GM13977 (cell line): Measurements from ENCODE around the gene ALG10B.
"Not testable (repeated sequence)": the region's sequence is repeated elsewhere in the genome, so short reads cannot be mapped to it uniquely, and the experiment has no call there.

ENCODE experiments used
- DNase-seq: peaks from one replicate; pipeline ENCODE4 v3.0.0; 2012; ENCODE audit warnings: low spot score
- in situ Hi-C: fragments of 300-500 bp; cut with MboI; formaldehyde crosslinking; loops from one replicate; pipeline ENCODE4 v1.12.0; 2022; ENCODE audit warnings: low sequenced_read_pairs, low pct_unique_long_range_greater_than_20kb, mixed read lengths, inconsistent platforms; ENCODE audit not compliant: unreplicated experiment
- TF ChIP-seq, protein P1 (sequence below): IDR thresholded peaks from 2 replicates; pipeline ENCODE4 v1.5.1; 2012; ENCODE audit warnings: mild to moderate bottlenecking, control low read depth; ENCODE audit not compliant: insufficient read depth; ENCODE audit errors: extremely low read depth, missing control alignments

Gene ALG10B

DNA sequence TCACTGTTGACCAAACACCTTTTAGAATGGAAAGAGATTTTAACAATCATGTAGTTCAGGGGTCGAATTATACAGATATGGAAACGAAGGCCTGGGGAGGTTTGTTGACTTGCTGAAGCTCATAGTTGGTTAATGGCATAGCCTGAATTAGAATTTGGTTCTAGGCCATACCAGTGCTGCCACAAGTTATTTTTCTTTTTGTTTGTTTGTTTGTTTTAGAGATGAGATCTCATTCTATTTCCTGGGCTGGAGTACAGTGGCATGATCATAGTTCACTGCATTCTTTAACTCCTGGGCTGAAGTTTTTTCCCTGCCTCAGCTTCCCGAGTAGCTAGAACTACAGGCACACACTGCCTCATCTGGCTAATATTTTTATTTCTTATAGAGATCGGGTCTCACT lies 25.4 kb upstream of the ALG10B start:
- TF ChIP-seq, protein P1, sequence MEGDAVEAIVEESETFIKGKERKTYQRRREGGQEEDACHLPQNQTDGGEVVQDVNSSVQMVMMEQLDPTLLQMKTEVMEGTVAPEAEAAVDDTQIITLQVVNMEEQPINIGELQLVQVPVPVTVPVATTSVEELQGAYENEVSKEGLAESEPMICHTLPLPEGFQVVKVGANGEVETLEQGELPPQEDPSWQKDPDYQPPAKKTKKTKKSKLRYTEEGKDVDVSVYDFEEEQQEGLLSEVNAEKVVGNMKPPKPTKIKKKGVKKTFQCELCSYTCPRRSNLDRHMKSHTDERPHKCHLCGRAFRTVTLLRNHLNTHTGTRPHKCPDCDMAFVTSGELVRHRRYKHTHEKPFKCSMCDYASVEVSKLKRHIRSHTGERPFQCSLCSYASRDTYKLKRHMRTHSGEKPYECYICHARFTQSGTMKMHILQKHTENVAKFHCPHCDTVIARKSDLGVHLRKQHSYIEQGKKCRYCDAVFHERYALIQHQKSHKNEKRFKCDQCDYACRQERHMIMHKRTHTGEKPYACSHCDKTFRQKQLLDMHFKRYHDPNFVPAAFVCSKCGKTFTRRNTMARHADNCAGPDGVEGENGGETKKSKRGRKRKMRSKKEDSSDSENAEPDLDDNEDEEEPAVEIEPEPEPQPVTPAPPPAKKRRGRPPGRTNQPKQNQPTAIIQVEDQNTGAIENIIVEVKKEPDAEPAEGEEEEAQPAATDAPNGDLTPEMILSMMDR: no peak

DNA sequence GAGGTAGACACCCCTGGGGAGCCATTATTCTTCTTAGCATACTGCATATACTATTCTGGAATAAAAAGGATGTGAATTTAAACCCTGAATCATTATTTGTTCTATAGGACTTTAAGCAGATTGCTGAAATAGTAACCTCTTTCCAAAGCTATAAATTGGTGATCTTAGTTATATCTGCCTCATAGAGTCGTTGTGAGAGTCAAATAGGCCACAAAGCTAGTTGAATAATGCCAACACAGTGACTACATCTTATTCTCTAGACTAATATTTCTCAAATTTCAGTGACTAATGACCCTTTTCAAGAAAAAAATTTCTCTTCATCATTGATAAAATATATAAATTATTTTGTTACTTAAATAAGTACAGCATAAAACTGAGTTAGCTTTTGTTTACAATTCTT lies 13.6 kb upstream of the ALG10B start:
- in situ Hi-C loops, DNase-seq: not testable (repeated sequence)

More for the DNA sequence above, 25.4 kb upstream of the ALG10B start:
- in situ Hi-C loops: no loop called here
- no peak for DNase-seq

DNA sequence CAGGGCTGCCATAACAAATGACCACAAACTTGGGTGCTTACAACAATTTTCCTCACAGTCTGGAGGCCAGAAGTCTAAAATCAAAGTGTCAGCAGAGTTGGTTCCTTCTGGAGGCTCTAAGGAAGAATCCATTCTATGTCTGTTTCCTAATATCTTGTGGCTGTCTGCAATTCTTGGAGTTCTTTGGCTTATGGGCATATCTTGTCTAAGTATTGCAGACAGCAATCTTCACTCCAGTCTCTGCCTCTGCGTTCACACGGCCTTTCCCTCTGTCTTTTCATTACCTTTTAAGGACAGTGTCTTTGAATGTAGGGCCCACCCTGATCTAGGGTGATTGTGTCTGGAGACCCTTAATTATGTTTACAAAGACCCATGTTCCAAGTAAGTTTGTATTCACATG lies 5.4 kb downstream of the ALG10B start:
- in situ Hi-C loops: loop anchor here (10.0 kb wide), 1 partner anchor 783 kb away; no protein-coding TSS in a partner anchor
- not testable (repeated sequence) for DNase-seq

DNA sequence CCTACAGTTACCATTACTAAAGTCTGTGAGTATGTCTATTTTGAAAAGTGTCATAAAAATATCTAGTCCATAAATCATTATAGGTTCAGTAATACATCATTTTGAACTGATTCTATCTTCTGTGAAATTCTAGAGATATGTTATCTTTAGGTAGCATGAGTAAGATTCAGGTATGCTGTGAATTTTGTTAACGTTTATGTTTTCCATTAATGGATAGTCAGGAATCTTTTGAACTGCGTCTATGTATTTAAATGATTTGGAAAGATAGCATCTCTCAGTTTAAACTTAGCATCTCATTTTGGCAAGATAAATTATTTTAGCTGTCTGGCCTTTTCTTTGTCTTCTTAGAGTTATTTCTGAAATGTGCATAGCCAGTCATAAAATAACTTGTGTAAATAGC lies 8.3 kb downstream of the ALG10B start:
- TF ChIP-seq, protein P1: no peak
- in situ Hi-C loops: loop anchor here (10.0 to 25.0 kb wide), 4 partner anchors 337 to 937 kb away; partner anchors contain the start of gene CPNE8
- DNase-seq: no peak

DNA sequence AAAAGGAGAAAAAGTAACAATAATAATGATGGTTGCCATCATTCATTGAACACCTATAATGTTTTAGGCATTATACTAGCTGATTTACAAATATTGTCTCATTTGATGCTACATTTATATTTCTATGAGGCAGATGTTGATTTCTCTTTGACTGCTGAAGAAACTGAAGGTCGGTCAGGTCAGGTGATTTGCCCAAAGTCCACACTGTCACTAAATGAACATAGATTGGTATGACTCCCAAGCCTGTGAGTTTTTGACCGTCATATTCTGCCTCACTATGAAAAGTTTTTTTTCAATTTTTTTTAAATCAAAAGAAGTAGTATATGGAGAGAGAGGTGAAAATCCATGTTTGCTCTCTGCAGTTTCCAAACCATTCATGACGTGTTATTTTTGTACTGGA lies 10.8 kb downstream of the ALG10B start:
- no peak for DNase-seq
- TF ChIP-seq, protein P1: no peak
- in situ Hi-C loops: loop anchor here (10.0 to 25.0 kb wide), 4 partner anchors 335 to 935 kb away; partner anchors contain the start of gene CPNE8

DNA sequence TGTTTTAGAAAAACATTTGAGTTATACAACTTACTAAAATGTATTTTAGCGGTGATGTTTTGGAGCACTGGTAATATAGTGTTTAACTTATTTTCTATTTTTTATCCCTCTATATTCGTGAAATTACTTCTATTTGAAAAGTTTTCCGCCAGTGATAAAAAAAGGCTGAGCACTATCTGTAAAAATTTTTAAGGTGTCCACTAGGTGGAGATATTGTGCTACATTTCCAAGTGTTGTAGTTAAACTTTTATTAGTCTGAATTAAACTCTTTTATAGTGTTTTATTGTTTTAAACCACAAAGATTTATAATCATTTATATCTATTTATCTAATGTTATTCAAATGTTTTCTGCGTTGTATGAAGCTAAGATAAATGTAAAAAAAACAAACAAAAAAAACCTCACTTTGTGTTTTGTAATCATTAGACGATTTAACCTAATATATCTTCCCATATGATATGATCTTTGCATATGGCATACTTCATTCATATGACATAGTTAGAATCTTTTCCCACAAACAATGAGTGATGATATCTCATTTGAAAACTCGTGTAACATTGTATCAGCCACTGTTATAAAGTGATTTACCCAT lies 11.8 kb downstream of the ALG10B start:
- DNase-seq: peak; percentile 14
- TF ChIP-seq, protein P1: peak; percentile 42
- in situ Hi-C loops: loop anchor here (10.0 to 25.0 kb wide), 4 partner anchors 334 to 934 kb away; partner anchors contain the start of gene CPNE8

DNA sequence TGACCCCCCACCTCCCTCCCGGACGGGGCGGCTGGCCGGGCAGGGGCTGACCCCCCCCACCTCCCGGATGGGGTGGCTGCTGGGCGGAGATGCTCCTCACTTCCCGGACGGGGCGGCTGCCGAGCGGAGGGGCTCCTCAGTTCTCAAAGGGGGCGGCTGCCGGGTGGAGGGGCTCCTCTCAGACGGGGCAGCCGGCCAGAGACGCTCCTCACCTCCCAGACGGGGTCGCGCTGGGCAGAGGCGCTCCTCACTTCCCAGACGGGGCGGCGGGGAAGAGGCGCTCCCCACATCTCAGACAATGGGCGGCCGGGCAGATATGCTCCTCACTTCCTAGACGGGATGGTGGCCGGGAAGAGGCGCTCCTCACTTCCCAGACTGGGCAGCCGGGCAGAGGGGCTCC lies 13.8 kb downstream of the ALG10B start:
- DNase-seq: not testable (repeated sequence)
- in situ Hi-C loops: loop anchor here (25.0 kb wide), 3 partner anchors 332 to 932 kb away; partner anchors contain the start of gene CPNE8

DNA sequence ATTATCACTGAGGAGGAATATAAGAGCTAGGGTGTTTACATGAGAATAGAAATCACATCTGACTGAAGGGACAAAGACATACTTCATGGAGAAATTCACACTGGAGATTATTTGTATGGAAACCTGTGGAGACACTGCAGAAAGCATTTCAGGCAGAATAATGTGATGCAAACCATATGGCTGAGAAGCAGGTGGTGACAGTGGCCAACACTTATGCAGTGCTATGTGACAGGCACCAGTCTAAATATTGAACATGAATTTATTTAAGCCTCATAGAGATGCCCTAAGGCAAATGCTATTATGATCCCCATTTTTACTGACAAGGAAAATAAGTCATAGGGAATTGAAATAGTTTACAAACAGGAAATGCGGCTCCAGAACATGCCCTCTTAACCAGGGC lies 16.2 kb downstream of the ALG10B start:
- TF ChIP-seq, protein P1: no peak
- no peak for DNase-seq
- in situ Hi-C loops: loop anchor here (25.0 kb wide), 3 partner anchors 329 to 929 kb away; partner anchors contain the start of gene CPNE8
